T-helper 1 cell treated with Interleukin-12 subunit alpha and Interleukin-12 subunit beta and Interleukin-4 antibody, amounts not matched to agents 30 ng/mL and 1 ng/mL, for 36 hours (primary cell): ENCODE measurements around the gene PHF14. TPM values are rescaled to one million over a fixed set of nuclear protein-coding genes. Genes with fewer than 3 reads are reported as not detected.

Experiments
- intact Hi-C: fragments of 100-400 bp; cut with micrococcal nuclease; formaldehyde crosslinking; loops from one replicate; pipeline ENCODE4 v1.15.1; 2024
- total RNA-seq: library from RNA; stranded (reverse); gene quantifications from 2 replicates; pipeline ENCODE4 v1.2.3, GENCODE V29; 2022

The PHF14 gene
- total RNA-seq, 1 donor from 2014 or later = 39.1 TPM

DNA sequence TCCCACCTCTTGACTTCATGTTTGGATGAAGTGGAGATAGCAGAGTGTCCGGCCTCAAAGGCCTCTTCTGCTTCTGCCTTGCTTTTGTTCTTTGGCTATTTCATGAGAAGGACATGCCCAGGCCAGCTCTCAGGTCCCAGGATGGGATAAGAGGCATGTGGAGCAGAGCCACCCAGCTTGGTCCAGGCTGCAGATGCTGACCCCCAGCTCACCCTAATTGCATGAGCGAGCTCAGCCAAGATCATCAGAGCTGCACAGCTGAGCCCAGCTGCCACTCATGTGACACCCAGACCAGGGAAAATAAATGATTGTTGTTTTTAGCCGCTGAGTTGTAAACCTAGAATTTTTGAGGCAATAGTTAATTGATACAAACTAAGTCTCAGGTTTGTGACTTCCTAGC, 230.0 kb downstream of the PHF14 start:
- intact Hi-C loops = no loop called here

GRCh38 chr7:11206177-11206899, 232.7 kb downstream of the PHF14 start:
- intact Hi-C loops = no loop called here

GRCh38 chr7:11207565-11207964, 233.9 kb downstream of the PHF14 start:
- intact Hi-C loops = no loop called here

- intact Hi-C loops = no loop called here
These were observed 235.3 kb downstream of the PHF14 start for GRCh38 chr7:11208883-11209465.

- intact Hi-C loops = loop anchor here (5.0 kb wide), 3 partner anchors 83 to 163 kb away; no protein-coding TSS in a partner anchor
These were observed 236.7 kb downstream of the PHF14 start for GRCh38 chr7:11210374-11210773.

DNA sequence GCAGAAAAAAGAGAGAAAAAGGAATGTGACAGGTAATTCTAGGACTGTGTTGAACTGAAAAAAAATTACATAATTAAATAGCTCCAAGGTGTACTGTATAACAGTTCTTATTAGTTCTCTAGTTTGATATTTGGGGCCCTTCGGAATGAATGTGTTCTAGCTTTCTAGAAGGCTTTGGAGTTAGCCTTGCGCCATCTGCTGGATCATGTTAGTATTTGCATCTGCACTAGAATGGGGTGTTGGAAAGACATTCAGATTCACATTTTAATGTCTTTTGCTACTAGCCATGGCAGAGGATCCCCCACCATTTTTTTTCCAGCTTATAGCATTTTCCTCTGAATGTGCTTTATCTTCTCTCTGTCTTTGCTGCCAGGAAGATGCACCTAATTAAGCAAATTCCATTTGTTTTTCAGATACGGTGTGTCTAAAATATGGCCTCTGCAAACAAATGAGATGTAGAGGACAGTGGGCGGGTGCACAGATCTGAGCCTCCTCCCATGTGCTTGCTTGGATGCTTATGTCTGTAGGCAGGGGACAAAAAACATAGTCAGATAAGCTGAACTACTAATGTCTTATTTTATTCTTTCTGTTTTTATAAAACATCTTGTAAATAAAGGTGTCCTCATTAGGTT, 238.5 kb downstream of the PHF14 start:
- intact Hi-C loops = loop anchor here (1.0 to 5.0 kb wide), 8 partner anchors 85 to 800 kb away; partner anchors contain the start of gene PHF14

- intact Hi-C loops = loop anchor here (1.0 to 5.0 kb wide), 8 partner anchors 86 to 801 kb away; partner anchors contain the start of gene PHF14
These were observed 239.1 kb downstream of the PHF14 start for GRCh38 chr7:11212816-11213215.

DNA sequence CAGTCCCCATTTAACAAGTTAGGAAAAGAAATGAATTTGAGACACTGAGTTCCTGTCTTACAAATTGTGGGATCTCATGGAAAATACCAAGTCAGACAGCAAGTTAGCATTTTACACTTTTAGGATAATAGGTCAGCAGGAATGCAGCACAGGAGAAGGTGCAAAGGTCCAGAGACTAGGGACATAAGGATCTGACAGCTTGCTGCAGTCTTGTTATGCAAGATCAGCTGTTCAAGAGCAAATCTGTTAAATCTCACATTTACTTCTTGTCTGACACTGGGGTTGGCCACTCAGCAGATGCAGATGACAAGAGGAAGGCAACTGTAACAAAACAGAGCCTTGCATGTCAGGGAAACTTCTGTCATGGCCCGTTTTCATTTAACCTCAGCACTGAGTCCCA, 239.6 kb downstream of the PHF14 start:
- intact Hi-C loops = loop anchor here (5.0 kb wide), 3 partner anchors 86 to 166 kb away; no protein-coding TSS in a partner anchor

DNA sequence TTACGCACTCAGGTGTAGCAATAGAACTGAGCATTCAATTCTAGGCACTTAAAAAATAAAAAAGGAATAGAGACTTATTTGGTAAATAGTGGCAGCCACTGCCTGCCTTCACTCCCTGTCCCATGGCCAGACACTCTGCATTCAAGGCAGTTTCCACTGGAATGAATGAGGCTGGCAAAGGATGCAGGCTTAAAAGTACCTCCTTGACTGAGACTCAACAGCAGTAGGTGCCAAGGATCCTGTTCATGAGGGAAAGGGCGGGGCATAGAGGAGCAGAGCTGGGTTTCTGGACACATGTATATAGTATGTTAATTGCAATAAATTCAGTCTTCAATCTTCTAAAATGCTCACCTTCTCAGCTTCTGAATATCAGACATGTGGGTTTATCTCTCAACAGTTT, 242.6 kb downstream of the PHF14 start:
- intact Hi-C loops = no loop called here

- intact Hi-C loops = no loop called here
These were observed 244.3 kb downstream of the PHF14 start for GRCh38 chr7:11217848-11218565.
